GM19035 (cell line): ENCODE results near the gene CIB2.
A peak's percentile ranks its signal among the peaks of the same experiment; 100 is the strongest.

Experiments used
- ATAC-seq: cut with Tn5 transposase; IDR thresholded peaks from one replicate; pipeline ENCODE4 v1.9.1; 2021; ENCODE audit not compliant: unreplicated experiment

The CIB2 gene

GRCh38 chr15:78069462-78070029 is 61.7 kb downstream of the CIB2 start:
- no peak for ATAC-seq

GRCh38 chr15:78069052-78069414 is 62.2 kb downstream of the CIB2 start:
- ATAC-seq = no peak

GRCh38 chr15:78067328-78068228 is 63.7 kb downstream of the CIB2 start:
- ATAC-seq = no peak

- peak; percentile 53 for ATAC-seq
Measured at GRCh38 chr15:78065973-78066946, 65.0 kb downstream of the CIB2 start.

GRCh38 chr15:78065284-78065872 is 65.9 kb downstream of the CIB2 start:
- no peak for ATAC-seq

- ATAC-seq = no peak
Measured at GRCh38 chr15:78064544-78064943, 66.7 kb downstream of the CIB2 start.

- ATAC-seq = no peak
Measured at GRCh38 chr15:78063970-78064385, 67.3 kb downstream of the CIB2 start.

GRCh38 chr15:78063217-78063616 is 68.0 kb downstream of the CIB2 start:
- no peak for ATAC-seq

- ATAC-seq = no peak
Measured at GRCh38 chr15:78061963-78062427, 69.2 kb downstream of the CIB2 start.

GRCh38 chr15:78060232-78060631 is 71.0 kb downstream of the CIB2 start:
- ATAC-seq = no peak

- ATAC-seq = no peak
Measured at GRCh38 chr15:78059110-78059839, 72.0 kb downstream of the CIB2 start.

- no peak for ATAC-seq
Measured at GRCh38 chr15:78058401-78058935, 72.8 kb downstream of the CIB2 start.

GRCh38 chr15:78057803-78058202 is 73.4 kb downstream of the CIB2 start:
- no peak for ATAC-seq

- no peak for ATAC-seq
Measured at GRCh38 chr15:78056714-78057269, 74.5 kb downstream of the CIB2 start.

- ATAC-seq = no peak
Measured at GRCh38 chr15:78055919-78056713, 75.1 kb downstream of the CIB2 start.

GRCh38 chr15:78054966-78055365 is 76.3 kb downstream of the CIB2 start:
- no peak for ATAC-seq
